ENCODE results near the gene AMD1. TPM values are rescaled to one million over a fixed set of nuclear protein-coding genes. Genes with fewer than 3 reads are reported as not detected.

The AMD1 gene
- total and polyA plus RNA-seq, 2 of the 8 experiments (the other 6 are each of a cell fraction or from before 2014, with no cell fraction given) = 60.9 to 177 TPM

GRCh38 chr6:110897433-110897832 is 22.8 kb downstream of the AMD1 start:
- Histone ChIP-seq H4K20me1 (replicated peaks in 1 of 2; ENCODE audit: control insufficient read depth in 1 of 2, insufficient read depth in 2 of 2, low read length in 2 of 2) (peaks cover 6 to 9% of the 10 kb centered on the region in 2 experiments), H3K23ac (ENCODE audit: insufficient read length) (no peak overlapping the region), H3K9me3 (ENCODE audit: insufficient read depth in 2 of 2, low read depth in 1 of 2, low read length in 1 of 2) (no peaks in the 10 kb centered on the region), H3K79me1 (ENCODE audit: low read depth, low read length) (no peaks in the 10 kb centered on the region; the same call in 1 of the 2 replicates), H2BK120ac (replicated peaks; ENCODE audit: low read depth, low read length) (no peak overlapping the region), H3K4me1 (replicated peaks in 1 of 4; ENCODE audit: control insufficient read depth in 3 of 4, insufficient read depth in 4 of 4, low read length in 3 of 4) (no peaks in the 10 kb centered on the region), H3K79me2 (ENCODE audit: control insufficient read depth in 1 of 2, insufficient read depth in 2 of 2, low read length in 2 of 2) (peaks cover 0 to 19% of the 10 kb centered on the region in 2 experiments; a peak in 2 of 4 replicates), H3K56ac (replicated peaks; ENCODE audit: insufficient read length, low read depth, low read length) (no peak overlapping the region), H3K36me3 (ENCODE audit: control insufficient read depth in 2 of 4, insufficient read depth in 4 of 4, low read length in 3 of 4) (peaks cover 13 to 55% (median 44%) of the 10 kb centered on the region in 4 experiments), H2AK5ac (ENCODE audit: low read depth, low read length) (no peak overlapping the region), H3K9ac (replicated peaks in 1 of 4; ENCODE audit: extremely low read depth in 1 of 4, low read depth in 3 of 4, low read length in 3 of 4) (no peak overlapping the region), H2BK5ac (ENCODE audit: low read depth, low read length) (no peak overlapping the region), H4K91ac (replicated peaks; ENCODE audit: insufficient read length, low read length) (no peak overlapping the region), H3K27me3 (replicated peaks in 1 of 4; ENCODE audit: control insufficient read depth in 3 of 4, extremely low read depth in 1 of 4, insufficient read depth in 3 of 4, low read length in 3 of 4) (no peaks in the 10 kb centered on the region), H3K4me2 (ENCODE audit: insufficient read depth in 1 of 2, low read depth in 2 of 2, low read length in 2 of 2) (no peak overlapping the region), H3K4me3 (ENCODE audit: extremely low read depth in 1 of 4, insufficient read depth in 2 of 4, low read depth in 3 of 4, low read length in 4 of 4) (no peak overlapping the region), H3K27ac (ENCODE audit: low read depth, low read length) (no peak overlapping the region), H3K18ac (ENCODE audit: extremely low read depth, low read length) (no peak overlapping the region), H3K4ac (replicated peaks; ENCODE audit: insufficient read length, low read depth, low read length) (no peak overlapping the region), H3K23me2 (ENCODE audit: low read depth, low read length) (no peaks in the 10 kb centered on the region), H4K8ac (ENCODE audit: extremely low read depth, insufficient read depth, low read length) (no peak overlapping the region), H2BK20ac (ENCODE audit: low read length) (no peak overlapping the region), H2AFZ (ENCODE audit: low read length) (no peak overlapping the region), H2BK12ac (ENCODE audit: low read depth, low read length) (no peak overlapping the region), H4K5ac (ENCODE audit: insufficient read length, low read depth, low read length) (no peak overlapping the region), H3K14ac (ENCODE audit: insufficient read length) (no peak overlapping the region), H2BK15ac (ENCODE audit: low read length) (no peak overlapping the region)
- no peak for FAIRE-seq
- no peak for DNase-seq (ENCODE audit: low read depth in 1 of 2, low spot score in 2 of 2)
- 94% methylated on average over 9 of the region's 9 CpGs; no CpG with 5 or more reads in 1 of the 2 experiments for WGBS, 2 experiments (ENCODE audit: extremely low coverage in 1 of 2, insufficient coverage in 1 of 2, insufficient read length in 1 of 2, insufficient replicate concordance in 2 of 2, low coverage in 1 of 2, low lambda C conversion rate in 2 of 2, missing lambda C conversion rate in 1 of 2)
- POLR2A ChIA-PET (ENCODE audit: partially characterized antibody) = interaction anchor here (0.6 to 9.7 kb wide), 5 partner anchors 11 to 82 kb away, joined by 3 to 81 read pairs (median 4); partner anchors contain the start of genes AMD1 and CDK19
- CTCF ChIA-PET (ENCODE audit: partially characterized antibody) = interaction anchor here (1.1 kb wide), 1 partner anchor 18 kb away, joined by 3 read pairs; no protein-coding TSS in a partner anchor
- TF ChIP-seq TCF12 (IDR thresholded peaks at IDR 0.05; ENCODE audit: low read depth, low read length) (no peak), E2F6 (IDR thresholded peaks at IDR 0.05) (no peak), KDM5A (IDR thresholded peaks at IDR 0.05; ENCODE audit: low read length) (no peak), SP4 (IDR thresholded peaks at IDR 0.05; ENCODE audit: low read length) (no peak), KDM1A (IDR thresholded peaks at IDR 0.05; ENCODE audit: borderline replicate concordance, low read length) (no peak), ATF3 (IDR thresholded peaks at IDR 0.05; ENCODE audit: insufficient read depth, low read depth, low read length) (no peak), NANOG (IDR thresholded peaks at IDR 0.05; ENCODE audit: insufficient read depth, low read depth, low read length, poor library complexity, severe bottlenecking) (no peak), CHD2 (IDR thresholded peaks at IDR 0.05; ENCODE audit: low read length) (no peak), CHD1 (IDR thresholded peaks at IDR 0.05; ENCODE audit: low read depth, low read length) (no peak)

All from H1 (cell line).